Gastroesophageal sphincter (tissue), 3 donors: ENCODE data around the gene UBE2N.

ENCODE experiments used
- POLR2A ChIP-seq, 2 donors: fragments of 450-650 bp; IDR thresholded peaks; one replicate each; pipeline ENCODE4 v1.6.1; 2017; ENCODE audit warnings: antibody characterized with exemption in 2 of 2, mild to moderate bottlenecking in 2 of 2, moderate library complexity in 1 of 2
- TF ChIP-seq, protein P1 (sequence below), 4 experiments: fragments of 200-600 bp in 2 of 4; fragments of 450-650 bp in 2 of 4; sonication (generic) in 1 of 4; IDR thresholded peaks; one replicate each; pipeline ENCODE4 v1.5.1; 2017 to 2019; ENCODE audit warnings: antibody characterized with exemption in 4 of 4, mild to moderate bottlenecking in 2 of 4, moderate library complexity in 2 of 4

GRCh38 chr12:93449277-93449676 lies 7.5 kb upstream of the UBE2N start:
- TF ChIP-seq, protein P1, sequence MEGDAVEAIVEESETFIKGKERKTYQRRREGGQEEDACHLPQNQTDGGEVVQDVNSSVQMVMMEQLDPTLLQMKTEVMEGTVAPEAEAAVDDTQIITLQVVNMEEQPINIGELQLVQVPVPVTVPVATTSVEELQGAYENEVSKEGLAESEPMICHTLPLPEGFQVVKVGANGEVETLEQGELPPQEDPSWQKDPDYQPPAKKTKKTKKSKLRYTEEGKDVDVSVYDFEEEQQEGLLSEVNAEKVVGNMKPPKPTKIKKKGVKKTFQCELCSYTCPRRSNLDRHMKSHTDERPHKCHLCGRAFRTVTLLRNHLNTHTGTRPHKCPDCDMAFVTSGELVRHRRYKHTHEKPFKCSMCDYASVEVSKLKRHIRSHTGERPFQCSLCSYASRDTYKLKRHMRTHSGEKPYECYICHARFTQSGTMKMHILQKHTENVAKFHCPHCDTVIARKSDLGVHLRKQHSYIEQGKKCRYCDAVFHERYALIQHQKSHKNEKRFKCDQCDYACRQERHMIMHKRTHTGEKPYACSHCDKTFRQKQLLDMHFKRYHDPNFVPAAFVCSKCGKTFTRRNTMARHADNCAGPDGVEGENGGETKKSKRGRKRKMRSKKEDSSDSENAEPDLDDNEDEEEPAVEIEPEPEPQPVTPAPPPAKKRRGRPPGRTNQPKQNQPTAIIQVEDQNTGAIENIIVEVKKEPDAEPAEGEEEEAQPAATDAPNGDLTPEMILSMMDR (IDR thresholded peaks at IDR 0.05), result no peak
- TF ChIP-seq POLR2A (IDR thresholded peaks at IDR 0.05), result no peak
